ENCODE measurements around the gene ABHD15.
A peak's percentile ranks its signal among the peaks of the same experiment; 100 is the strongest.

The ABHD15 gene

DNA sequence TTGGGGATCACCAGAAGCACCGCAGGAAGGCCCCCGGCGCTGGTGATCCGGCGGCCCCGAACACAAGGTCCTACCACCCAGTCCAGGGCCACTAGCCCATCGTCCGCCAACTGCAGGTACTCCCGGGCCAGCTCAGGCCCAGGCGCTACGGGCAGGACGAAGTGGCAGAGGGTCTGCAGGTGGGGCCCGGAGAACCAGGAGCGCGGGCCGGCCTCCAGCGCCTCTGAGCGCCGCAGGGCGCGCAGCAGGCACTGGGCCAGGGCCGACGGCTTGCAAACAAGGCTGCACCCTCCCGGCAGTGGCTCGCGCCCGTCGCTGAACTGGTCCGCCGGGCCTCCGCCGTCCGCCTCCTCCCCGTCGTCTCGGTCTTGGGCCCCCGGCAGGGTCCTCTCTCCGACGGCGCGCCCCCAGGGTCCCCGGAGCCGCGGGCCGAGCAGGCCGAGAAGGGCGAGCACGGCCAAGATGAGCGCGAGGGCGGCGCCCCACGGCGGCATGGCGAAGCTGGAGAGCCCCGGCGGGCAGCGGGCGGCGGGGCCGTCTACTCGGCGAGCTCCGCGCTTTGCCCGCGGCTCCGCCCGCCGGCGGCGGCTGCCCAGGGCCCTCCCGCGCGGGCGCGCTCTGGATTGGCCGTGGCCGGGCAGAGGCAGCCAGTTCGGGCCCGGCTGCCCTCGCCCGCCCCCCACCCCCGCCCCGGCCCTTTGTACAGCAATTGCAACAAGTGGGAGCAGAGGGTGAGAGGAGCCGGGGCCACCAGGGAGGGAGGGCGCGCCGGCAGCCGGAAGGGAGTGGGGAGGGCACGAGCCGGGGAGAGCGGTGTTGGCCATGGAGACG, at the start of gene ABHD15:
ABHD15 (minus strand) TSS at position 565 of the 831 bp plus-strand sequence; CDS start at position 494, 71 bp downstream.
- H3K4me1 Mint-ChIP-seq (ENCODE audit: low read depth): peaks cover 24% of the 10 kb centered on the region
- H3K27ac Mint-ChIP-seq: peak within 1 kb of the TSS; percentile 95
- H3K27me3 Mint-ChIP-seq: no peaks in the 10 kb centered on the region
- peaks cover 3% of the 10 kb centered on the region for H3K36me3 Mint-ChIP-seq
- H3K9me3 Mint-ChIP-seq (ENCODE audit: low read depth): no peaks in the 10 kb centered on the region
- peak within 1 kb of the TSS; percentile 94 for H3K4me3 Mint-ChIP-seq

DNA sequence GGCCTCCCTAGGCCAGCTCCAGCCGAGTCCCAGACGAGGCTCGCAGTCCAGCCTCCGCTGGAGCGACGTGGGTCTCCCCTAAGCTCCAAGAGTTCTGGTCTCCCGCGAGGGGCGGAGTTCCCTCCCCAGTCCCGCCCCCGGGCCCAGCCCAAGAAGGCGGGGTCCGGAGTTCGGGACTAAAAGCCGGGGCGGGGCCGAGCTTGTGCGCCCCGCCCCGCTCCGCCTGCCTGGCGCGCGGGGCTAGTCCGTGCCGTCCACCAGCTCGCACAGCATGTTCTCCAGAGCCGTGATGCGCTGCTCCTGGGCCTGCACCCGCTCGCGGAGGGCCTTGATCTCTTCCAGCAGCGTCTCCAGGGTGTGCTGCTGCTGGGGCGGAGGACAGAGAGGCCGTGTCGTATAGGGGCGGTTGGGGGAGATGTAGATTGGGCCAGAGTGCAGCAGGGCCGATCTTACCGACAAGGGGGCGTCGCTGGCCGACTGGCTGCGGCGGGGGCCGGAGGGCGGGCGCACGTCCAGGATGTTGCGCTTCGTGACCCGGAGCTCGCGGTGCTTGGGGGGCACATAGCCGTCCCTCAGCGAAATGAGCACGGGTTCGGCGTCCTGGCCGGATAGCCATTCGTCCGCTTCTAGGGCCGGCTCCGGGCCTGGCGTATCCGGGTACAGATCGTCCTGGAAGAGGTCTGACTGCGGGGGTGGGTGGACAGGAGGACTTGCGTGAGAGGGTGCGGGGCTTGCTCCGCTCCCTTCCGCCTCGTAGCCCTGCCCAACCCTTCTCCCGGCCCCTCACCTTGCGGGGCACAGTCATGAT, 48.9 kb upstream of the ABHD15 start:
- Mint-ChIP-seq H3K9me3 (ENCODE audit: low read depth) (no peaks in the 10 kb centered on the region), H3K27me3 (no peaks in the 10 kb centered on the region), H3K4me1 (ENCODE audit: low read depth) (peaks cover 32% of the 10 kb centered on the region), H3K36me3 (no peaks in the 10 kb centered on the region), H3K27ac (peak overlapping the region; percentile 34), H3K4me3 (peak overlapping the region; percentile 85)

- peaks cover 32% of the 10 kb centered on the region for H3K4me1 Mint-ChIP-seq (ENCODE audit: low read depth)
- H3K27me3 Mint-ChIP-seq: no peaks in the 10 kb centered on the region
- peak overlapping the region; percentile 34 for H3K27ac Mint-ChIP-seq
- peak overlapping the region; percentile 85 for H3K4me3 Mint-ChIP-seq
- no peaks in the 10 kb centered on the region for H3K36me3 Mint-ChIP-seq
- H3K9me3 Mint-ChIP-seq (ENCODE audit: low read depth): no peaks in the 10 kb centered on the region
Observed at GRCh38 chr17:29615048-29615385, 48.2 kb upstream of the ABHD15 start.

DNA sequence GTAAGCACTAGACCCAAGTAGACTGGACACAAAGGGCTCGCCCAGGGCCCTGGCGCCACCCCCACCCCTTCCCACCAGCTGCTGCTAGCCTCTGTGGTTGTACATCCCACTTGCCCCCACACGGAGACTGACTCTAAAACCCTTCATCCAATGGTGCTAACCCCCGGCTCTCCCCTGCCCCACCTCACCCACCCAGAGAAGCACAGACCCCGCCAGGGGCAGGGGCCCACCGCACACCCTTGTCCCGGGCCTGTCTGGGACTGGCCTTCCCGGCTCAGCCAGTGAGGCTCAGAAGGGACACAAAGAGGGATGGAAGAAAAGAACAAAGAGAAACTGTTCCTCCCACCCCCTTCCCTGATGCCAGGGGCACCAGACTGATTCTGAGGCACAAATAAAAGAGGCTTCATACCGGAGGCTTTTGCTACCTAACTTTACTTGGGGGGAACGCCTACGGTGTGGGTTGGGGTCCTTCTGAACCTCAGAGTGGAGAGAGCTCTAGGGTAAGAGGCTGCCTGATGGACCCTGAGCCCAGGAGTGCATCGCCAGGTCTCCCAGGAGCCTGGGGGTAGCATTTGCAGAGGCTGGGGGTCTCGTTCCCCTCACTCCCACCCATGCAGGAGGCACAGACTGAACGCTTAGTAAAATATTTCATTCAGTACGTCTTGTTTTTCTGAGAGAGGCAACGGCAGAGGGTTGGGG, 47.7 kb upstream of the ABHD15 start:
- H3K4me1 Mint-ChIP-seq (ENCODE audit: low read depth): peaks cover 32% of the 10 kb centered on the region

GRCh38 chr17:29613856-29614255, 47.0 kb upstream of the ABHD15 start:
- Mint-ChIP-seq H3K36me3 (no peaks in the 10 kb centered on the region), H3K4me1 (ENCODE audit: low read depth) (peaks cover 32% of the 10 kb centered on the region), H3K27ac (no peak overlapping the region), H3K27me3 (no peaks in the 10 kb centered on the region), H3K9me3 (ENCODE audit: low read depth) (no peaks in the 10 kb centered on the region), H3K4me3 (peak overlapping the region; percentile 46)

More for the DNA sequence above, 47.7 kb upstream of the ABHD15 start:
- peak overlapping the region; percentile 85 for H3K4me3 Mint-ChIP-seq
- no peaks in the 10 kb centered on the region for H3K27me3 Mint-ChIP-seq
- H3K36me3 Mint-ChIP-seq: no peaks in the 10 kb centered on the region
- H3K9me3 Mint-ChIP-seq (ENCODE audit: low read depth): no peaks in the 10 kb centered on the region
- H3K27ac Mint-ChIP-seq: peak overlapping the region; percentile 34

GRCh38 chr17:29613352-29613837, 46.6 kb upstream of the ABHD15 start:
- Mint-ChIP-seq H3K27ac (no peak overlapping the region), H3K4me1 (ENCODE audit: low read depth) (peaks cover 32% of the 10 kb centered on the region), H3K4me3 (no peak overlapping the region), H3K27me3 (no peaks in the 10 kb centered on the region), H3K36me3 (no peaks in the 10 kb centered on the region), H3K9me3 (ENCODE audit: low read depth) (no peaks in the 10 kb centered on the region)

DNA sequence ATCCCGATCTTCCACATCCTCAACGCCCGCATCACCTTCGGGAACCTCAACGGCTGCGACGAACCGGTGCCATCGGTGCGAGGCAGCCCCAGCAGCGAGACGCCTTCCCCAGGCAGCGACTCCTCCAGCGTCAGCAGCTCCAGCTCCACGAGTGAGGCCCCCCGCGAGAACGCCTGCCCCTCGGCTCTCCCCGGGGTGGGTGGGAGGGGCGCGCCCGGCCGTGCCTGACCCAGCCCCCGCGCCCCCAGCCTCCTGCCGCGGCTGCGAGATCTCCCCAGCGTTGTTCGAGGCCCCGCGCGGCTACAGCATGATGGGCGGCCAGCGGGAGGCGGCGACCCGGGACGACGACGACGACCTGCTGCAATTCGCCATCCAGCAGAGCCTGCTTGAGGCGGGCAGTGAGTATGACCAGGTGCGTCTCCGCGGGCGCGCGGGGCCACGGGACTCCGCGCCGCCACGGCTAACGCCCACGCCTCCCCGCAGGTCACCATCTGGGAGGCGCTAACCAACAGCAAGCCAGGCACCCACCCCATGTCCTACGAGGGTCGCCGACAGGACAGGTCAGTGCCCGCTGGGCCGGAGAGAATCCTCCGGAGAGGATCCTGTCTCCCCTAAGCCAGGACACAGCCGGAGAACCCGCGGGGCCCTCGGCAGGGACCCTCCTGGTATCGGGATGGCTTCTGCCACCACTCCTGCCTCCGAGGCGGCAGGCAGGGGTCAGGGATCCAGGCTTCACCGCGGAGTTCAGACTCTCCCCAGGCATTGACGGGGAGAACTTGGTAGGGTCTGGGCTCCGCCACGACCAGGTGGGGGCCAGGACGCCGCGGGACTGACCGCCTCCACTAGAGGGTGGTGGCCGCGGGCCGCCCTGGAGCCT, 45.8 kb upstream of the ABHD15 start:
- H3K36me3 Mint-ChIP-seq: no peaks in the 10 kb centered on the region
- peaks cover 32% of the 10 kb centered on the region for H3K4me1 Mint-ChIP-seq (ENCODE audit: low read depth)
- H3K27ac Mint-ChIP-seq: no peak overlapping the region
- no peaks in the 10 kb centered on the region for H3K9me3 Mint-ChIP-seq (ENCODE audit: low read depth)
- H3K4me3 Mint-ChIP-seq: peak overlapping the region; percentile 52
- H3K27me3 Mint-ChIP-seq: no peaks in the 10 kb centered on the region

- H3K9me3 Mint-ChIP-seq (ENCODE audit: low read depth): no peaks in the 10 kb centered on the region
- H3K4me3 Mint-ChIP-seq: no peak overlapping the region
Observed at GRCh38 chr17:29612094-29612403, 45.2 kb upstream of the ABHD15 start.

GRCh38 chr17:29611351-29612093, 44.7 kb upstream of the ABHD15 start:
- Mint-ChIP-seq H3K4me1 (ENCODE audit: low read depth) (peaks cover 22% of the 10 kb centered on the region), H3K27ac (no peak overlapping the region), H3K4me3 (no peak overlapping the region), H3K27me3 (no peaks in the 10 kb centered on the region), H3K9me3 (ENCODE audit: low read depth) (no peaks in the 10 kb centered on the region), H3K36me3 (no peaks in the 10 kb centered on the region)

More at GRCh38 chr17:29612094-29612403, 45.2 kb upstream of the ABHD15 start:
- no peaks in the 10 kb centered on the region for H3K36me3 Mint-ChIP-seq
- H3K27me3 Mint-ChIP-seq: no peaks in the 10 kb centered on the region
- H3K4me1 Mint-ChIP-seq (ENCODE audit: low read depth): peaks cover 27% of the 10 kb centered on the region
- no peak overlapping the region for H3K27ac Mint-ChIP-seq

DNA sequence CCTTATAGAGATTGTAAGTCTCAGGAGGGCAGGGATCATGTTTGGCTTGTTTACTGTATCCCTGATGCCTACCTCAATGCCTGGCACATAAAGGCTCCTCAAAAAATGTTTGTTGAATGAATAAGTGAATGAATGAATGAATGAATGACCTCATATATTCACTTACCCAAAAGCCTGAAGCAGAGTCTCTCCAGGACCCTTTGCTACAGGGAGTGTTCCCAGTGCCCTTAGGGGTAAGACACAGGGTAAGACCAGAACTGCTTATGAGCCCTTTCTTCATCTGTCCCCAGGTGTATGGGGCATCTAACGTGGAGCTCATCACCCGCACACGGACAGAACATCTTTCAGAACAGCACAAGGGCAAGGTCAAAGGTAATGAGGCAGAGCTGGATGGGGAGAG, 43.6 kb upstream of the ABHD15 start:
- H3K4me1 Mint-ChIP-seq (ENCODE audit: low read depth): peaks cover 16% of the 10 kb centered on the region
- no peaks in the 10 kb centered on the region for H3K27me3 Mint-ChIP-seq
- H3K36me3 Mint-ChIP-seq: no peaks in the 10 kb centered on the region
- no peaks in the 10 kb centered on the region for H3K9me3 Mint-ChIP-seq (ENCODE audit: low read depth)
- H3K27ac Mint-ChIP-seq: no peak overlapping the region
- no peak overlapping the region for H3K4me3 Mint-ChIP-seq

- Mint-ChIP-seq H3K9me3 (ENCODE audit: low read depth) (no peaks in the 10 kb centered on the region), H3K36me3 (no peaks in the 10 kb centered on the region), H3K27me3 (no peaks in the 10 kb centered on the region), H3K27ac (no peak overlapping the region), H3K4me3 (no peak overlapping the region), H3K4me1 (ENCODE audit: low read depth) (peaks cover 3% of the 10 kb centered on the region)
Observed at GRCh38 chr17:29608986-29609385, 42.1 kb upstream of the ABHD15 start.

DNA sequence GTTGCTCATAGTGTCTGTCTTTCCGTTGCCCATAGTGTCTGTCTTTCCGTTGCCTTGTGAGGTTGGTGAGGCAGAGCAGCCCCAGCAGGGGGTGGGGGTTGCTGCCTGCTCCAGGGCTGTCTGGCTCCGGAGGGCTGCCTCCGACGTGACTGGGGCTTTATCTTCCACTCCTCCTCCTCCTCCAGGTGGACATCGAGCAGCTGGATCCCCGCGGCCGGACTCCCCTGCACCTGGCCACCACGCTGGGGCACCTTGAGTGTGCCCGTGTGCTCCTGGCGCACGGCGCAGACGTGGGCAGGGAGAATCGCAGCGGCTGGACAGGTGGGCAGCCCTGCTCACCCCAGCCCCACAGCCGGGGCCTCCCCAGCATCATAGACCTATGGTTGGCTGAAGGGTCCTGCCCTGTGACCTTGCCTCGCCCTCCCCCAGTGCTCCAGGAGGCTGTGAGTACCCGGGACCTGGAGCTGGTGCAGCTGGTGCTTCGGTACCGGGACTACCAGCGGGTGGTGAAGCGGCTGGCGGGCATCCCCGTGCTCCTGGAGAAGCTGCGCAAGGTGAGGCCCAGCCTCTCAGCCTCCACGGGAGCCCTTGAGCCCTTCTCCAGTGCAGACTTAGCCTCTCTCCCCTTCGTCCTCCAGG, 40.8 kb upstream of the ABHD15 start:
- Mint-ChIP-seq H3K36me3 (no peaks in the 10 kb centered on the region), H3K4me1 (ENCODE audit: low read depth) (no peaks in the 10 kb centered on the region), H3K27ac (no peak overlapping the region), H3K9me3 (ENCODE audit: low read depth) (no peaks in the 10 kb centered on the region), H3K4me3 (no peak overlapping the region), H3K27me3 (no peaks in the 10 kb centered on the region)

DNA sequence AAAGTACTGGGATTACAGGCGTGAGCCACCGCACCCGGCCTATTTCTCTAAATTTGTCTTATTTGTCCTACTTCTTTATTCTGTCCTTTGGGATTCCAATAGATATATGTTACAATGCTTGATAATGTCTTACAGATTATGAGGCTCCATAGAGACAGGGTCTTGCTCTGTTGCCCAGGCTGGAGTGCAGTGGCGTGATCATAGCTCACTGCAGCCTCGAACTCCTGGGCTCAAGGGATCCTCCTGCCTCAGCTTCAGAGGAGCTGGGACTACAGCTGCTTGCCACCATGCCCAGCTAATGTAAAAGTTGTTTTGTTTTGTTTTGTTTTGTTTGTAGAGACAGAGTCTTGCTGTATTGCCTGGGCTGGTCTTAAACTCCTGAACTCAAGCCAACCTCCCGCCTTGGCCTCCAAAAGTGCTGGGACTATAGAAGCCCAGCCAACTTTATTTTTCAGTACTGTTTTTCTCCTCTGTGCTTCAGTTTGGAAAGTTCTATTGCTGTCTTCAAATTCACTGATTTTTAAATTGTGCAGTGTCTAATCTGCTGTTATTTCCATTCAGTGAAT, 36.4 kb upstream of the ABHD15 start:
- Mint-ChIP-seq H3K27me3 (no peaks in the 10 kb centered on the region), H3K4me1 (ENCODE audit: low read depth) (no peaks in the 10 kb centered on the region), H3K36me3 (no peaks in the 10 kb centered on the region), H3K27ac (no peak overlapping the region), H3K9me3 (ENCODE audit: low read depth) (no peaks in the 10 kb centered on the region), H3K4me3 (no peak overlapping the region)
